ENCODE measurements around the gene SHANK1. TPM values are rescaled to one million over a fixed set of nuclear protein-coding genes. Genes with fewer than 3 reads are reported as not detected.

SHANK1 gene
- total and polyA plus RNA-seq, 4 experiments from 2014 or later, result not detected

GRCh38 chr19:50662651-50663481 lies 56.7 kb downstream of the SHANK1 start:
- Mint-ChIP-seq H3K27me3 (peaks cover 29 to 40% of the 10 kb centered on the region in 2 donors), H3K9me3 (peaks cover 2 to 17% (median 7%) of the 10 kb centered on the region in 8 donors), H3K36me3 (peaks cover 0 to 3% of the 10 kb centered on the region in 2 donors), H3K4me1 (peaks cover 4 to 10% (median 8%) of the 10 kb centered on the region in 4 donors), H3K4me3 (no peak overlapping the region), H3K27ac (no peak overlapping the region)
- Histone ChIP-seq H3K9me3 (ENCODE audit: control insufficient read depth in 1 of 2, low read length in 2 of 2) (no peaks in the 10 kb centered on the region), H3K27ac (ENCODE audit: low read depth, low read length) (no peak overlapping the region), H3K4me1 (ENCODE audit: insufficient read depth, low read length) (peaks cover 12% of the 10 kb centered on the region), H3K36me3 (ENCODE audit: insufficient read depth, low read length) (no peaks in the 10 kb centered on the region), H3K27me3 (ENCODE audit: insufficient read depth, low read length) (peaks cover 13% of the 10 kb centered on the region), H3K4me3 (ENCODE audit: low read length in 2 of 2) (no peak overlapping the region)
- POLR2A ChIA-PET (ENCODE audit: partially characterized antibody), result no interaction called here
- no peak for DNase-seq
- CTCF ChIA-PET (ENCODE audit: partially characterized antibody), result interaction anchor here (0.6 kb wide), 1 partner anchor 415 kb away, joined by 3 read pairs; no protein-coding TSS in a partner anchor
- intact Hi-C loops (cut with micrococcal nuclease), result no loop called here

GRCh38 chr19:50661766-50662650 lies 57.6 kb downstream of the SHANK1 start:
- peaks cover 0 to 3% of the 10 kb centered on the region in 2 donors for H3K36me3 Mint-ChIP-seq
- Histone ChIP-seq H3K27me3 (ENCODE audit: insufficient read depth, low read length) (peaks cover 13% of the 10 kb centered on the region), H3K36me3 (ENCODE audit: insufficient read depth, low read length) (no peaks in the 10 kb centered on the region), H3K27ac (ENCODE audit: low read depth, low read length) (no peak overlapping the region), H3K9me3 (ENCODE audit: control insufficient read depth in 1 of 2, low read length in 2 of 2) (no peaks in the 10 kb centered on the region), H3K4me1 (ENCODE audit: insufficient read depth, low read length) (peaks cover 12% of the 10 kb centered on the region), H3K4me3 (ENCODE audit: low read length in 2 of 2) (no peak overlapping the region)
- H3K4me3 Mint-ChIP-seq, result no peak overlapping the region
- no peak for DNase-seq
- peaks cover 8 to 17% (median 14%) of the 10 kb centered on the region in 4 donors for H3K4me1 Mint-ChIP-seq
- no peak overlapping the region for H3K27ac Mint-ChIP-seq
- ChIA-PET CTCF (ENCODE audit: partially characterized antibody) (no interaction called here), POLR2A (ENCODE audit: partially characterized antibody) (no interaction called here)
- intact Hi-C loops (cut with micrococcal nuclease), result no loop called here
- peaks cover 37 to 49% of the 10 kb centered on the region in 2 donors for H3K27me3 Mint-ChIP-seq
- H3K9me3 Mint-ChIP-seq, result peaks cover 2 to 26% (median 13%) of the 10 kb centered on the region in 8 donors

GRCh38 chr19:50661023-50661422 lies 58.6 kb downstream of the SHANK1 start:
- Mint-ChIP-seq H3K27ac (peak overlapping the region in 1 of 7 donors; percentile 88), H3K36me3 (peaks cover 0 to 3% of the 10 kb centered on the region in 2 donors), H3K9me3 (peaks cover 2 to 34% (median 17%) of the 10 kb centered on the region in 8 donors), H3K4me1 (peaks cover 8 to 17% (median 14%) of the 10 kb centered on the region in 4 donors), H3K4me3 (no peak overlapping the region), H3K27me3 (peaks cover 46 to 54% of the 10 kb centered on the region in 2 donors)
- H3K4me1 ChIP-seq (ENCODE audit: insufficient read depth, low read length), result peaks cover 12% of the 10 kb centered on the region
- H3K36me3 ChIP-seq (ENCODE audit: insufficient read depth, low read length), result no peaks in the 10 kb centered on the region
- ChIA-PET CTCF (ENCODE audit: partially characterized antibody) (no interaction called here), POLR2A (ENCODE audit: partially characterized antibody) (no interaction called here)
- H3K27ac ChIP-seq (ENCODE audit: low read depth, low read length), result no peak overlapping the region
- H3K4me3 ChIP-seq (ENCODE audit: low read length in 2 of 2), result no peak overlapping the region
- H3K9me3 ChIP-seq (ENCODE audit: control insufficient read depth in 1 of 2, low read length in 2 of 2), result no peaks in the 10 kb centered on the region
- no peak for DNase-seq
- peaks cover 13% of the 10 kb centered on the region for H3K27me3 ChIP-seq (ENCODE audit: insufficient read depth, low read length)
- intact Hi-C loops (cut with micrococcal nuclease), result no loop called here

- H3K4me3 Mint-ChIP-seq, result peak overlapping the region in 1 of 8 donors; percentile 13
- peaks cover 54 to 61% of the 10 kb centered on the region in 2 donors for H3K27me3 Mint-ChIP-seq
- POLR2A ChIA-PET (ENCODE audit: partially characterized antibody), result no interaction called here
Observed at GRCh38 chr19:50660088-50660366, 59.6 kb downstream of the SHANK1 start.

GRCh38 chr19:50659318-50660087 lies 60.1 kb downstream of the SHANK1 start:
- H3K27me3 Mint-ChIP-seq, result peaks cover 57 to 62% of the 10 kb centered on the region in 2 donors
- Histone ChIP-seq H3K36me3 (ENCODE audit: insufficient read depth, low read length) (no peaks in the 10 kb centered on the region), H3K27ac (ENCODE audit: low read depth, low read length) (no peak overlapping the region), H3K9me3 (ENCODE audit: control insufficient read depth in 1 of 2, low read length in 2 of 2) (no peaks in the 10 kb centered on the region), H3K4me3 (ENCODE audit: low read length in 2 of 2) (no peak overlapping the region), H3K4me1 (ENCODE audit: insufficient read depth, low read length) (peaks cover 12% of the 10 kb centered on the region), H3K27me3 (ENCODE audit: insufficient read depth, low read length) (peaks cover 13% of the 10 kb centered on the region)
- POLR2A ChIA-PET (ENCODE audit: partially characterized antibody), result no interaction called here
- intact Hi-C loops (cut with micrococcal nuclease), result no loop called here
- H3K4me3 Mint-ChIP-seq, result peak overlapping the region in 2 of 8 donors; percentile 13 to 48
- DNase-seq, result no peak
- peaks cover 2 to 47% (median 26%) of the 10 kb centered on the region in 8 donors for H3K9me3 Mint-ChIP-seq
- CTCF ChIA-PET (ENCODE audit: partially characterized antibody), result no interaction called here
- peaks cover 0 to 3% of the 10 kb centered on the region in 2 donors for H3K36me3 Mint-ChIP-seq
- H3K27ac Mint-ChIP-seq, result no peak overlapping the region
- peaks cover 8 to 17% (median 14%) of the 10 kb centered on the region in 4 donors for H3K4me1 Mint-ChIP-seq

More at GRCh38 chr19:50660088-50660366, 59.6 kb downstream of the SHANK1 start:
- Mint-ChIP-seq H3K27ac (no peak overlapping the region), H3K4me1 (peaks cover 8 to 17% (median 14%) of the 10 kb centered on the region in 4 donors), H3K36me3 (peaks cover 0 to 3% of the 10 kb centered on the region in 2 donors), H3K9me3 (peaks cover 2 to 42% (median 23%) of the 10 kb centered on the region in 8 donors)
- Histone ChIP-seq H3K4me1 (ENCODE audit: insufficient read depth, low read length) (peaks cover 12% of the 10 kb centered on the region), H3K27ac (ENCODE audit: low read depth, low read length) (no peak overlapping the region), H3K4me3 (ENCODE audit: low read length in 2 of 2) (no peak overlapping the region), H3K27me3 (ENCODE audit: insufficient read depth, low read length) (peaks cover 13% of the 10 kb centered on the region), H3K9me3 (ENCODE audit: control insufficient read depth in 1 of 2, low read length in 2 of 2) (no peaks in the 10 kb centered on the region), H3K36me3 (ENCODE audit: insufficient read depth, low read length) (no peaks in the 10 kb centered on the region)
- intact Hi-C loops (cut with micrococcal nuclease), result no loop called here
- DNase-seq, result no peak
- CTCF ChIA-PET (ENCODE audit: partially characterized antibody), result no interaction called here

- no peak overlapping the region for H3K27ac ChIP-seq (ENCODE audit: low read depth, low read length)
- peak in 3 of 5 donors; percentile 4 to 49 (median 23) for DNase-seq
- H3K27me3 ChIP-seq (ENCODE audit: insufficient read depth, low read length), result peaks cover 13% of the 10 kb centered on the region
- H3K36me3 Mint-ChIP-seq, result peaks cover 0 to 3% of the 10 kb centered on the region in 2 donors
- H3K4me1 Mint-ChIP-seq, result peaks cover 8 to 17% (median 14%) of the 10 kb centered on the region in 4 donors
- no peaks in the 10 kb centered on the region for H3K9me3 ChIP-seq (ENCODE audit: control insufficient read depth in 1 of 2, low read length in 2 of 2)
- H3K4me1 ChIP-seq (ENCODE audit: insufficient read depth, low read length), result peaks cover 12% of the 10 kb centered on the region
- CTCF ChIA-PET (ENCODE audit: partially characterized antibody), result interaction anchor here (0.6 kb wide), 1 partner anchor 115 kb away, joined by 4 read pairs; no protein-coding TSS in a partner anchor
- H3K27me3 Mint-ChIP-seq, result peaks cover 59 to 60% of the 10 kb centered on the region in 2 donors
- intact Hi-C loops (cut with micrococcal nuclease), result no loop called here
- peak overlapping the region; percentile 20 to 82 (median 68) for H3K4me3 Mint-ChIP-seq
- H3K4me3 ChIP-seq (ENCODE audit: low read length in 2 of 2), result no peak overlapping the region
- POLR2A ChIA-PET (ENCODE audit: partially characterized antibody), result no interaction called here
- H3K36me3 ChIP-seq (ENCODE audit: insufficient read depth, low read length), result no peaks in the 10 kb centered on the region
- peaks cover 2 to 51% (median 27%) of the 10 kb centered on the region in 8 donors for H3K9me3 Mint-ChIP-seq
- peak overlapping the region in 5 of 7 donors; percentile 52 to 87 (median 74) for H3K27ac Mint-ChIP-seq
Observed at GRCh38 chr19:50658441-50659317, 60.9 kb downstream of the SHANK1 start.

Measured in CD4-positive, alpha-beta memory T cell (primary cell).